Right kidney (tissue), 1 donor: ENCODE data around the gene NXN.
"Not testable (repeated sequence)": the region's sequence is repeated elsewhere in the genome, so short reads cannot be mapped to it uniquely, and the experiment has no call there.

ENCODE experiments used
- DNase-seq: peaks from one replicate; pipeline ENCODE4 v3.0.0-alpha.2; 2016

Gene NXN

GRCh38 chr17:860805-861204, 118.8 kb downstream of the NXN start:
- no peak for DNase-seq

GRCh38 chr17:859824-860195, 119.8 kb downstream of the NXN start:
- no peak for DNase-seq

GRCh38 chr17:859061-859823, 120.3 kb downstream of the NXN start:
- DNase-seq = peak; percentile 51

GRCh38 chr17:856149-856548, 123.4 kb downstream of the NXN start:
- no peak for DNase-seq

GRCh38 chr17:855569-855968, 124.0 kb downstream of the NXN start:
- DNase-seq = no peak

GRCh38 chr17:852850-853249, 126.7 kb downstream of the NXN start:
- not testable (repeated sequence) for DNase-seq

- DNase-seq = no peak
These were observed 127.2 kb downstream of the NXN start for GRCh38 chr17:852349-852748.

GRCh38 chr17:851924-852323, 127.7 kb downstream of the NXN start:
- no peak for DNase-seq

- DNase-seq = peak; percentile 53
These were observed 128.5 kb downstream of the NXN start for GRCh38 chr17:850851-851763.

- DNase-seq = no peak
These were observed 129.3 kb downstream of the NXN start for GRCh38 chr17:850086-850850.

- no peak for DNase-seq
These were observed 131.2 kb downstream of the NXN start for GRCh38 chr17:848402-848801.

- peak; percentile 42 for DNase-seq
These were observed 132.4 kb downstream of the NXN start for GRCh38 chr17:846901-847843.

- DNase-seq = no peak
These were observed 138.3 kb downstream of the NXN start for GRCh38 chr17:841313-841712.

- DNase-seq = no peak
These were observed 141.1 kb downstream of the NXN start for GRCh38 chr17:838486-838885.

- no peak for DNase-seq
These were observed 143.4 kb downstream of the NXN start for GRCh38 chr17:836151-836550.

- not testable (repeated sequence) for DNase-seq
These were observed 143.9 kb downstream of the NXN start for GRCh38 chr17:835721-836120.

GRCh38 chr17:835263-835662, 144.3 kb downstream of the NXN start:
- no peak for DNase-seq

- no peak for DNase-seq
These were observed 145.4 kb downstream of the NXN start for GRCh38 chr17:834136-834535.

- no peak for DNase-seq
These were observed 148.6 kb downstream of the NXN start for GRCh38 chr17:830950-831349.

GRCh38 chr17:830381-830780, 149.2 kb downstream of the NXN start:
- no peak for DNase-seq

GRCh38 chr17:829614-830013, 150.0 kb downstream of the NXN start:
- DNase-seq = not testable (repeated sequence)

- no peak for DNase-seq
These were observed 150.8 kb downstream of the NXN start for GRCh38 chr17:828761-829160.
